RPMI7951 (cell line): ENCODE data around the gene PRM2. TPM values are rescaled to one million over a fixed set of nuclear protein-coding genes. Genes with fewer than 3 reads are reported as not detected.
"Not testable (repeated sequence)": the region's sequence is repeated elsewhere in the genome, so short reads cannot be mapped to it uniquely, and the experiment has no call there.

Source experiments
- DNase-seq: peaks from one replicate; pipeline ENCODE4 v3.0.0-alpha.2; 2012; ENCODE audit warnings: low read depth
- total RNA-seq: library from RNA; depleted of rRNA; stranded (reverse); fragments of >200 nt; shearing (Covaris generic); gene quantifications from 2 replicates; pipeline ENCODE4 v1.2.3, GENCODE V29; 2014

PRM2 gene
- total RNA-seq, 1 experiment from 2014 or later: not detected

GRCh38 chr16:11289696-11290095, 13.4 kb upstream of the PRM2 start:
- DNase-seq: not testable (repeated sequence)

- no peak for DNase-seq
Observed at GRCh38 chr16:11289202-11289601, 12.9 kb upstream of the PRM2 start.

GRCh38 chr16:11285842-11286241, 9.6 kb upstream of the PRM2 start:
- DNase-seq: no peak

- peak; percentile 19 for DNase-seq
Observed at GRCh38 chr16:11283820-11284248, 7.6 kb upstream of the PRM2 start.

GRCh38 chr16:11280616-11281522, 4.6 kb upstream of the PRM2 start, which contains the start of gene PRM1:
Gene PRM1 (minus strand): TSS chr16:11281330. CDS start chr16:11281238, 92 bp downstream.
- no peak for DNase-seq

- DNase-seq: no peak
Observed at GRCh38 chr16:11278681-11279628, 2.7 kb upstream of the PRM2 start.

- DNase-seq: no peak
Observed at GRCh38 chr16:11277607-11278337, 1.5 kb upstream of the PRM2 start.

- no peak for DNase-seq
Observed at GRCh38 chr16:11276896-11277593, 765 bp upstream of the PRM2 start.

GRCh38 chr16:11274964-11275363, 1.3 kb downstream of the PRM2 start:
- DNase-seq: no peak

- peak; percentile 45 for DNase-seq
Observed at GRCh38 chr16:11273721-11274324, 2.5 kb downstream of the PRM2 start.

- no peak for DNase-seq
Observed at GRCh38 chr16:11272921-11273720, 3.2 kb downstream of the PRM2 start, which contains the start of gene PRM3. Gene PRM3 (minus strand): TSS chr16:11273629. CDS start chr16:11273595, 34 bp downstream.

- DNase-seq: no peak
Observed at GRCh38 chr16:11272484-11272883, 3.8 kb downstream of the PRM2 start.

GRCh38 chr16:11271610-11272009, 4.7 kb downstream of the PRM2 start:
- no peak for DNase-seq

GRCh38 chr16:11270602-11271162, 5.6 kb downstream of the PRM2 start:
- no peak for DNase-seq

GRCh38 chr16:11268921-11269375, 7.3 kb downstream of the PRM2 start, which contains the start of gene TNP2:
Gene TNP2 (minus strand): TSS chr16:11269325. CDS start chr16:11269262, 63 bp downstream.
- DNase-seq: no peak

GRCh38 chr16:11265124-11265523, 11.2 kb downstream of the PRM2 start:
- DNase-seq: no peak

GRCh38 chr16:11264155-11264832, 12.0 kb downstream of the PRM2 start:
- no peak for DNase-seq

GRCh38 chr16:11263737-11264136, 12.5 kb downstream of the PRM2 start:
- no peak for DNase-seq
